GM21423 (cell line): ENCODE data around the gene GLIS2.

Experiments used
- ATAC-seq: cut with Tn5 transposase; IDR thresholded peaks from one replicate; pipeline ENCODE4 v1.9.1; 2021; ENCODE audit warnings: mild to moderate bottlenecking, moderate library complexity; ENCODE audit not compliant: unreplicated experiment

GLIS2 gene

DNA sequence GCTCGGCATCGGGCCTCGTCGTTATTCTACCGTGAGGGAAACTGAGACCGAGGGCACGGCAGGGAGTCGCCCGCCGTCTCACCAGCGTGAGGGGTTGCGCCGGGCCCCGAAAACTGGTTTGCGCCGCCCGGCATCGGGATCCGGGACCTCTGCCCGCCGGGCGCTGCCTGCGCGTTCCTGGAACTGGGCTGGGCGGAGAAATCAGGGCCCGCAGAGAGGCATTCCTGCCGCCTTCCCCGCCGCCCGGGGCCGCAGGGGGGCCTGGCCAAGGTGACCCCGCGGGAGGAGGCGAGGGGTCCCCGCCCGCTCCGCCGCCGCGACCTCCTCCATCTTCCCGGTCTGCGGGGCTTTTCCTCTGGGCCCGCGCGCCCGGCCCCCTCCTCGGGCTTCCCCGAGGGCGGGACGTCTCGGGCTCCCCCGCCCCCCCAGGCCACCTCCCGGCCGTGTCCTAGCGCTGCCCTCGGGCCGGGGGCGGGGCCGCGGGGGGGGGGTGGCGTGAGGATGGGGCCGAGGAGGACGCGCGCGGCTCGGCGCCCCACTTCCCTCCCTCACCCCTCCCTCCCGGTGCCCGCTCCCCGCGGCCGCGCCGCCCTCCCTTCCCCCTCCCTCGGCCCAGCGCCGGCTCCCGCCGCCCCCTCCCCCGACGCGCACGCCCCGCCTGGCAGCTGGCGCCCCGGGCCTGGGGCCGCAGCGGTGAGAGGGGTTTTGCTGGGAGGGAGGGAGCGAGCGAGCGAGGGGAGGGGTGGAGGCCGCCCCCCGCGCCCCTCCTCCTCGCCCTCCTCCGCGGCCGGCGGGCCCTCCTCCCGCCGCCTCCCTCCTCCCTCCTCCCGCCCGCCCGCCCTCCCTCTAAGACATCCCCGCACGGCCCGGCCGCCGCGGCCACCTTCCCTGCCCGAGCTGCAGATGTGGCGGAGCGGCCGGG lies at the start of gene GLIS2:
Gene GLIS2 (plus strand): TSS at position 882 of the 922 bp plus-strand sequence. CDS start 16,214 bp downstream, outside the sequence.
- no peak for ATAC-seq

DNA sequence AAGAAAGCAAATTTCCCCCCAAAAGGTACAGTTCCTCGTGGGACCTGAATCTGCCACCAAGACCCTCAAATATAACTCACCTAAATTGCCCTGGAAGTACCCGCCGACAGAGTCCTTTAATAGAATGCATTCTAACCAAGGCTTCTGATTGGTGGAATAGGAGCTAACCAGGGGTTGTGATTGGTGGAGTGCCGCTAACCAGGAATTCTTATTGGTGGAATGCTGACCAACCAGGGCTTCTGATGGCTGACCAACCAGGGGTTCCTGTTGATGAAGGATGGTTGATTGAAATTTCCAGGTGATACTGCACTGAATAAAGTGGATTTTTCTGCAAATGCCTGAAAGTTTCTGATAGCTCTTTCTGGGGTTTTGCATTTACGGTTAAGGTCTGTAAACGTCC lies 49.5 kb upstream of the GLIS2 start:
- ATAC-seq: no peak

DNA sequence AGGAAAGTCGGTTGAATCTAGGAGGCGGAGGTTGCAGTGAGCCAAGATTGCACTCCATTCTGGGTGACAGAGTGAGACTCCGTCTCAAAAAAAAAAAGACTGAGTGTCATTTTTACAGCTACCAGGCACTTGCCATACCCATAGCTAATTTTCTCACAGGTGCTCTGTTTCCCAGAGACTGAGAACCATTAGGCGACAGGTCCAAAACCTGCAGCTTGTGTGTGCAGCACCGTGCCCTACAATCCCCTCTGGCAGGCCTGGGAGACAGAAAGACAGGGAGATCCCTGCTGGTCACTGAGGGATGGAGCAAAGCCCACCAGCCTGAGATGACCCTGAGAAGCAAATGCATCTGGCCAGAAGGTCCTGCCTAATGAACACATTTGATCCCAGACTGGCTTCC lies 45.8 kb upstream of the GLIS2 start:
- no peak for ATAC-seq

DNA sequence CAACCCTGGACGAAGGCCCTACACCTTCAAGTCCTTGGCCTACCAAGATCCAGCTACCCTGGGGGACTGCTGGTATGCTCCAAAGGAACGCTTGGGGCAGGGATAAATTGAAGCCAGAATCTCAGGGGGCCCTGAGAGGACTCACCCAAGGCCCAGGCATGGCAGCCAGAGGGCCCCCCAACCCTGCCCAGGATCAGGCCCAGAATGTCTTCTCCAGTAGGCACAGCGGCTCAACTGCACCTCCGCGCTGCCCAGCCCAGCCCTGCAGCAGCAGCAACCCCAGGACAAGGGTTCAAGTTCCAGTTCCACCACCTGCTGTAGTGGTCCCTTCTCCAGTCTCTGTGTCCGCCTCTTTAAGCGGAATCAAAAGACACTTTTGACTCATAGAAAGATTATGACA lies 45.3 kb upstream of the GLIS2 start:
- ATAC-seq: no peak

DNA sequence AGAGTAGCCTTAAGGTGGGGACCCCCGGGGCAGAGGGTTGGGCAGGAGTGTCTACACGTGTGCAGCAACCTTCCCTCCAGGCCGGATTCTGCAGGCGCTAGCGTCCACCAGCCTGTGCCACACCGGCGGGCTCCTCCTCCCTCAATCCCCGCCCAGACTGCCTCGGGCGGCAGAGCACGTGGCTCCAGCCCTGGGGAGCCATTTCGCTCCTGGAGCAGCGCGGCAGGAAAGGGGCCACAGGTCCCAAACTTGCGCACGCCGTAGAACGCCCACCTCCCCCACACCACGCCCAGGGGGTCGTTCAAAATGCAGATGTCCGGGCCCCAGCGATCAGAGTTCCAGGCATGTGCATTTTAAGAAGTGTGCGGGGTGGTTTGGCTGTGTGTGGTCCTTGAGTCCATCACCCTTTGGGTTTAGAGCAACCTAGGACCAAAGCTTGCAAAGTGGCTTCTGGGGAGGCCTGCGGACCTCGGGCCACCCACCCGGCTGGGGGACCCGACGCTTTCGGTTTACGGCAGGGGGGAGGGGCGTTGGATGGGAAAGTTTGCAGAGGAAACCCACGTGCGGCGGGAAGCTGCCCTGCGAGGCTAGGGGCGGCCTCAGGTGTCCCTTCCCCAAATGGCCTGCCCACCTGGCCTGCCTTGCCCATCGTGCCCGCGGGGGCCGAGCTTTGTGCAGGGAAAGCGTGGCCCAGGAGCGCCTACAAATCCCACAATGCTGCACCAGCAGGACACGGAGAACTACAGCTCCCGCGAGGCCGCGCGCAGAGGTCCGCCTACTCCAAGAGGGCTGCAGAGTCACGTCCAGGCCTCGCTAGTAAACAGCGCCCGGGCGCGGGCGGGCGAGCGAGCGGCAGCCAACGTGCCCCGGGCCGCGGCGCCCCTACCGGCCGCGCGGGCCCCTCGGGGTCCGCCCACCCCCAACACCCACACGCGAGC lies 44.4 kb upstream of the GLIS2 start:
- peak; percentile 66 for ATAC-seq

DNA sequence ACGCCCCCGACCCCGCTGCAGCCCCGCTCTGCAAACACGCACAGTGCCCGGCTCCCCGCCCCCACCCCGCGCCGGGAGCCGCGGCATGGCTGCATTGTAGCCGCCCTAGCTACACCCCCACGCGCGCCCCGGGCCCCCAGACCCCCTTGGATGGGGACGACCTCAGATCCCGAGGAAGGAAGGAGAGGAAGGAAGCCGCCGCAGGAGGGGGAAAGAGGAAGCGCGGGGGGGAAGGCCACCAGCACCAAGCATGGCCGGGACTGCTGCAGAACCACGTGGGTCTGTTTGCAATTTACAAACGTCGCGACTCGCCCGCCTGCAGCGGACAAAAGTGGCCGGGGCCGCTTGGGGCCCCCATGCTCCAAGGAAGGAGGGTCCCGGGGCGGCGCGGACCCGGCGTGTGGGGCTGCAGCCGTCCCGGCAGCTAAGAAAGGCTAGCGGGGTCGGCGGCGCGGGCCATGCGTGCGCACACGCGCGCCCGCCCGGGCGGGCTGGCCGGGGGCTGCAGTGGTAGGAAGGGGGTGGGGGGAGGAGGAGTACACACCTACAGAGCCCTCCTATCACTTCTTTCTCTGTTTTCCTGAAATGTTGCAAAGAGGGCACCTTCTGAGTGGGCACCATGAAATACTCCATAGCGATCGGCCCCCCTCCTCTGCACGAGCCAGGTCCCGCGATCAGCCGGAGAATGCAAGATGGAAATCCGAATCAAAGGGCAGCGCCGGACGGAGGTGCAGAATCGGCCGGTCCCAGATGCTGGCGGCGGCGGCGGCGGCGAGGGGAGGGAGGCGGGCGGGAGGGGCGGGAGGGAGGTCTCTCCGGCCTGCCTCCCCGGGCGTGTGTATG lies 43.5 kb upstream of the GLIS2 start:
- no peak for ATAC-seq

DNA sequence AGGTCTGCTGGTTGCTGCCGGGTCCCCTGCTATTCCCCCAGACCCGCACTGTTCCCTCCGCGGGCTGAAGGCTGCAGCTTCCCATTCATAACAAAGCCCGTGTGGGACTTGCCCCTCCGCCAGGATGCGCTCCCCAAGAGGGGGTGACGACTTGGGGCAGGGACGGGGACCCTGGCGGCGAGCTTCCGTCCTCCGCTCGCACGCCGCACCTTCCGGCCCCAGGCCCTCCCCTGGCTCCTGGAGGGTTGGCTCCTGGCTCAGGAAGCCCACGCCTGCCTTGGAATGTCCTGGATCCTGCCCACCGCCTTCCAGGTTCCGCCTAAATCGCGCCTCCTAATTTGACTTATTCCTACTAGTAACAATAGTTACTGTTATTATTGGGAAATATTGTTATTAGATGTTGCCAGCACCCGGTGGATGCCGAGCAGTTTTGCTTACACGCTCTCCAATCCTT lies 42.0 kb upstream of the GLIS2 start:
- no peak for ATAC-seq

DNA sequence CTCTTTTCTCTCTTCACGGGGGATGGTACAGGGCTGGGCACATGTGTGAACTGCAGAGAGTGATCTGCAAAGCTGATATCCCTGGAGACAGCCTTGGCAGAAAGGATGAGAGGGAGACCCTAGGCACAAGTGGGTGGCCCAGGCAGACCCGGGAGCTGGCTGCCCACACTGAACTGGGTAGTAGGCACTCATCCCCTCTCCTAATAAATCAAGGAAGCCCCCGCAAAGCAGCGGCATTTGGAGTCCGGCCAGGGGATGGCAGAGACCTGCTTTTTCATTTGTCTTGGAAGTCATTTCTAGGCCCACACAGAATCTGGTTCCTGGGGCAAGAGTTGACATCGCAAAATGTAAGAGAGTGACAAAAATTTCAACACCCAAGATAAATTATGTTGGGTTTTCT lies 40.0 kb upstream of the GLIS2 start:
- no peak for ATAC-seq

DNA sequence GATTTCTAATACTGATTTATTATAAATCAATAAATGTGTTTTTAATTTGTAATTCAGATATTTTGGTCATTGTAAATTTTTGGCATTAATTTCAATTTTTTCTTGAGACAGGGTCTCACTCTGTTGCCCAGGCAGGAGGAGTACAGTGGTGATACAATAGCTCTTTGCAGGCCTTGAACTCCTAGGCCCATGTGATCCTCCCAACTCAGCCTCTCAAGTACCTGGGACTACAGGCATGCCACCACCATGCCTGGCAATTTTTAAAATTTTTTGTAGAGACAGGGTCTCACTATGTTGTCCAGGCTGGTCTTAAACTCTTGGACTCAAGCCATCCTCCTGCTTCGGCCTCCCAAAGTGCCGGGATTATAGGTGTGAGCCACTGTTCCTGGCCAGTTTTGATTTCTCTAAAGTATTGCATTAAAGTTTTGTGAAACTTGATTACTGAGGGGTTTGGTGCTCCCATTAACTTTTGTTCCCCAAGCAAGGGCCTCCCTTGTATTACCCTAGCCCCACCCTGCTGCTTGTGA lies 37.8 kb upstream of the GLIS2 start:
- no peak for ATAC-seq

DNA sequence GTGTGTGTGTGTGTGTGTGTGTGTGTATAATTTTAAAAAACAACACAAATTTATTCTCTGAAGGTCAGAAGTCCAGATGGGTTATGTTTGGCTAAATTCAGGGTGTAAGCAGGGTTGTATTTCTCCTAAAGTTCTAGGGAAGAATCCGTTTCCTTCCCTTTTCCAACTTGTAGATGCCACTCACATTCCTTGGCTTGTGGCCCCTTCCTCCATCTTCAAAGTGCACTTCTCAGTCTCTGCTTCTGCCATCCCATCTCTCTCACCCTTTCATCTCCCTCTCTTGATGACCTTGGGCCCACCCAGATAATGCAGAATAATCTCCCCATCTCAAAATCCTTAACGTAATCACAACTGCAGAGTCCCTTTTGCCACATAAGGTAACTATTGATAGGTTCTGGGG lies 35.2 kb upstream of the GLIS2 start:
- ATAC-seq: no peak

DNA sequence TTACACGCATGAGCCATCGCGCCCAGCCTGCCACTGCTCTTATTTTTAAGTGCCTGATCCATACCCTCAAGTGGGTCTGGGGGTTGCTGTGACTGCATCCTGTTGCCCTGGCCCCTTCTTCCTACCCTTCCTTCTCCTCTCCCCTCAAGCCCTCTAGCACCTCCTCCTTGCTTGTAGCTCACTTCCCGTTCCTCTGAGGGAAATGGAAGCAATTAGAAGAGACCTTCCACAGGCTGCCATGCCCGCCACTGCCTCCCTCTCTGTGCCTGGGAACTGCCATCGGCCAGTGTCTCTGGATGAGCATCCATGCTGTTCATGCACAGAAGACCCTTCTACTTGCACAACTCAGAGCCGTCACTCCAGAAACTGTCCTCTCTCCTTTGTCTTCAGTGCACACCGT lies 32.4 kb upstream of the GLIS2 start:
- ATAC-seq: no peak

DNA sequence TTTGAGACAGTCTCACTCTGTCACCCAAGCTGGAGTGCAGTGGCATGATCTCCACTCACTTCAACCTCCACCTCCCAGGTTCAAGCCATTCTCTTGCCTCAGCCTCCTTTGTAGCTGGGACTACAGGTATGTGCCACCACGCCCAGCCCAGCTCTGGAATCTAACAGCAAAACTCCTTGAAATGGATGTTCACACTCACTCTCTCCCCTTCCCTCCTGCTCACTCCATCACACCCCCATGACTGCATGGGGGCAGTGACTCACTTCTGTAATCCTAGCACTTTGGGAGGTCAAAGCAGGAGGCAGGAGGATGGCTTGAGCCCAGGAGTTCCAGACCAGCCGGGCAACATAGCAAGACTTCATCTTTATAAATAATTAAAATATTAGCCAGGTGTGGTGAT lies 31.9 kb upstream of the GLIS2 start:
- ATAC-seq: no peak

DNA sequence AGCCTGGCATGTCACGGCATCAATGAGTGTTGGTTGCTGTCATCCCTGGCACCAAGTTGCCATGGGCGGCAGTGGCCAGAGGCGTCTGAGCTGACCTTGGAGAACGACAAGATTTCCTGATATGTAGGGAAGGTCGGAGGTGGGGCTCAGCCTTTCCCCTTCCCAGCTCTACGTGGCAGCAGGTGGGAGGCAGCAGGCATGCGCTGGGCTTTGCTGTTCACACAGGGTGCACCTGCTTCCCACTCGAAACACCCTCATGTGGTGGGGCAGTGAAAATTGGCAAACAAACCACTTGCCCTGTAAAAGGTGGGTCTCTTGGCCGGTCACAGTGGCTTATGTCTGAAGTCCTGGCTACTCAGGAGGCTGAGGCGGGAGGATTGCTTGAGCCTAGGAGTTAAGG lies 30.7 kb upstream of the GLIS2 start:
- no peak for ATAC-seq

DNA sequence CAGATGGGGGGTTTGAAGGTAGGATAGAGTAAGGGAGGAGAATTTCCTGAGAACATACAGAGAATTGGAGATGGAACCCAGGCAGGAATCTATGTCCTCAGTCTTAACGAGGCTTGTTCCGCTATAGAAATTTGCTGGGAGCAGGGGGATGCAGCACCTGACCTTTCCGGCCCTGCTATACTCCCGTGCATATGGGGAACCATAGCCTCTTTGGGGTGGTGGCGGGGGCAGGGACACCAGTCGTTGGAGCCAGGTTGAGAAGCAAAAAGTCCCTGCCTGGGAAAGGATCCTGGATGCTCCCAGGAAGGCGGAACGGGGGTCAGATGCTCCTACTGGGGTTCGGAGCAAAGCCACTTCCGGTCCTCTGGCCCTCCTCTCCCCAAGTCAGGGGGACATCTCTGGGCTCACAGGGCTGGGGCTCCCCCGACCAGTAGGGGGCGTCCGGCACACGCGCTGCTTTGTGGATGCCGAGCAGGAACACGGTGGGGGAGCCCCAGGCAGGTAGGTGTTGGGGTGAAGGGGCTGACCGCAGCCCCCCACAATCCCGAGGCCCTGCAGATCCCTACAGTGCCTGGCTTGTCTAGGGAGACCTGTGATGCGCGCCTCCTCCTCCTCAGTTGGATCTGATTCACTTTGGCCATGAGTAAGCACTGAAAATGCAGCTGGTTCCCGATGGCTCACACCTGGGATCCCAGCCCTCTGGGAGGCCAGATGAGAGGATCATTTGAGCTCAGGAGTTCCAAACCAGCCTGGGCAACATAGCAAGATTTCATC lies 27.5 kb upstream of the GLIS2 start:
- peak; percentile 73 for ATAC-seq

DNA sequence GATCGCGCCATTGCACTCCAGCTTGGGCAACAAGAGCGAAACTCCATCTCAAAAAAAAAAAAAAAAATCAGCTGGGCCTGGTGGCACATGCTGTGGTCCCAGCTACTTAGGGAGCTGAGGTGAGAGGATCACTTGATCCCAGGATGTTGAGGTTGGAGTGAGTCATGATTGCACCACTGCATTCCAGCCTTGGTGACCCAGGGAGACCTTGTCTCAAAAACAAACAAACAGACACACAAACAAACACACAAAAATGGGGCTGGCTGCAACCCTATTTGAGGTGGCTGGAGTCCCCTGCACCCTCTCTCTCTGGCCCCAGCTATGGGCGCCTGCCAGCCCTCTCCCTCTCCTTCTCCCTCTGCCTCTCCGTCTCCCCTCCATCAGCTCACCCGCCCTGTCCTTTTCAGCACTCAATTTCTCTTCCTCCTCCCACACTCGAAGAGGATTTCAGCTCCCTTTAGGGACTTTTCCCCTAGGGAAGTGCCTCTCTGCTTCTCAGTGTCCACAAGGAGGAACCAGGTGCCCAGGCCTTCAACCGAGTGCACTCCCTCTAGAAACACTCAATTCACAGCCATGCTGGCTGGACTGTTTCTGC lies 25.5 kb upstream of the GLIS2 start:
- ATAC-seq: no peak

DNA sequence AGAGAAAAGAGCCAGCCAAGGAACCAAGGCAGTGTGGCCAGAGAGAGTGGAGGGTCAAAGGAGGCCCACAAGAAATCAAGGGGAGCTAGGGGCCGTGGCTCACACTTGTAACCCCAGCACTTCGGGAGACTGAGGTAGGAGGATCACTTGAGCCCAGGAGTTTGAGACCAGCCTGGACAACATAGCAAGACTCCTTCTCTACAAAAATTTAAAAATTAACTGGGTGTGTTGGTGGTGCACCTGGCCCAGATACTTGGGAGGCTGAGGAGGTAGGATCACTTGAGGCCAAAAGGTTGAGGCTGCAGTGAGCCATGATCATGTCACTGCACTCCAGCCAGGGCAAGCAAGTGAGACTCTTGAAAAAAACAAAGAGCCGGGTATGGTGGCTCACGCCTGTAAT lies 24.2 kb upstream of the GLIS2 start:
- no peak for ATAC-seq

DNA sequence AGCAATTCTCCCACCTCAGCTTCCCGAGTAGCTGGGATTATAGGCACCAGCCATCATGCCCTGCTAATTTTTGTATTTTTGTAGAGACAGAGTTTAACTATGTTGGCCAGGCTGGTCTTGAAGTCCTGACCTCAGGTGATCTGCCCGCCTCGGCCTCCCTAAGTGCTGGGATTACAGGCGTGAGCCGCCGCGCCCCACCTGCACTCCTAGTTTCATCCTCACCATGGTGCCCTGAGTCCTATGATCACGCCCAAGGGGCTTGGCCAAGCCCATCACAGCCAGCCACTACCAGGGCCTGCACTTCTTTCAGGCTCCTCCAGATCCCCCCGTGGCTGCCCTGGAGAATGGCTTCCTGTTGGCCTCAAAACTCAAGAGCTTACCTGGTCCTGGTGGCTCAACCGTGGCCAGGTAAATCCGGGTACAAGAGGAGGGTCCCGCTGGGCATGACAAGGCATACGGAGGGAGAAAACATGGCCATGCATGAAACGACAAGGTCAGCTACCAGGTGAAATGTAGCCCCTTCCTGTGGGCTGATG lies 22.6 kb upstream of the GLIS2 start:
- ATAC-seq: no peak

DNA sequence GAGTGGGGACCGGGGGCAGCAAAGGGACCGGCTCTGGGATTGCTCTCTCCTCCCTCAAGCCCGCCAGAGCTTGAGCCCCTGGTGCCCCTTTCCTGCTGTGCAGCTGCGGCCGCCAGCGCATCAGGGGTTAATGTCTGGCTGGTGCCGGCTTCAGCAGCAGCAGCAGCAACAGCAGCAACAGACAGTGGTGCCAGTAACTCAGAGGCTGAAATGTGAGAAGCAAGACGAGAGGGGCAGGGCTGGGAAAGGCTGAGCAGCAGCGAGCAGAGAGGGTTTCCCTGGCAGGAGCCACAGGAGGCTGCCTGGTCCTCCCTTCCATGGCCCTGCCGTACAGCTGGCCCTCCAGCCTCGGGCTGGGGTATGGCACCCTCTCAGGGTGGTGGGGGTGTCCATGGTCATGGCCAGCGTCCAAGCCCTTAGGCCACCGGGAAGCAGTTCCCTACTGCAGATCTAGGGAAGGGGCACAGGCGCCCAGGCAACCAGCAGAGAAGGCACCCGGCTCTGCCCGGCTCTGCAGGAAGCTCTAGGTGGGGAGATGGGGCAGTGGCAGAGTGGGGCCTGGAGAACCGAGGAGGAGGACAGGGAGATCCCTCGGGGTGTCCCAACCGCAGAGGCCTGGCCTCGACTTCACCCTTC lies 21.9 kb upstream of the GLIS2 start:
- ATAC-seq: no peak

DNA sequence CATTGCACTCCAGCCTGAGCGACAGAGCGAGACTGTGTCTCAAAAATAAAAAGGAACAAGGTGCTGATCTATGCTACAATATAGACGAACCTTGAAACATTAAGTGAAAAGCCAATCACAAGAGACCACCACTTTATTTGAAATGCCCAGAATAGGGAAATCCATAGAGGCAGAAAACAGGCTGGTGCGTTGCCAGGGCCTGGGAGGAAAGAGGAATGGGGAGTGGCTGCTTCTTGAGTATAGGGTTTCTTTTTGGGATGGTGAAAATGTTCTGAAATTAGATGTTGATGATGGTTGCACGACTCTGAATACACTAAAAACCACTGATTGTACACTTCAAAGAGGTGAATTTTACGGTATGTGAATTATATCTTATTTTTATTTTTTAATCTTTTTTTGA lies 20.3 kb upstream of the GLIS2 start:
- ATAC-seq: no peak
